HEK293T (cell line): ENCODE results near the gene GRPR.

ENCODE experiments used
- ARNT ChIP-seq: fragments of 450-650 bp; IDR thresholded peaks from 2 replicates; pipeline ENCODE4 v1.6.1; 2017; ENCODE audit warnings: mild to moderate bottlenecking
- BHLHE40 ChIP-seq: fragments of 450-650 bp; IDR thresholded peaks from 2 replicates; pipeline ENCODE4 v1.6.1; 2016; ENCODE audit warnings: mild to moderate bottlenecking, moderate library complexity, borderline replicate concordance
- FOXA1 ChIP-seq: fragments of 450-650 bp; IDR thresholded peaks from 2 replicates; pipeline ENCODE4 v1.6.1; 2016; ENCODE audit warnings: mild to moderate bottlenecking
- FOXM1 ChIP-seq: fragments of 450-650 bp; IDR thresholded peaks from 2 replicates; pipeline ENCODE4 v1.6.1; 2017; ENCODE audit warnings: mild to moderate bottlenecking, borderline replicate concordance
- SUZ12 ChIP-seq: fragments of 450-650 bp; IDR thresholded peaks from 2 replicates; pipeline ENCODE4 v1.6.1; 2016; ENCODE audit warnings: mild to moderate bottlenecking

GRCh38 chrX:16101581-16101980 lies 21.8 kb upstream of the GRPR start:
- TF ChIP-seq BHLHE40 (no peak), FOXM1 (no peak), ARNT (no peak), FOXA1 (no peak), SUZ12 (no peak)
